B cell (primary cell): ENCODE data around the gene SLC37A1. TPM values are rescaled to one million over a fixed set of nuclear protein-coding genes. Genes with fewer than 3 reads are reported as not detected.

ENCODE experiments used
- ATAC-seq: fragments of 200-7000 bp; cut with Tn5 transposase; one replicate; pipeline ENCODE4 v1.10.0; 2021; ENCODE audit warnings: low read depth, mild to moderate bottlenecking, moderate number of reproducible peaks, moderate library complexity
- CTCF ChIA-PET: fragments of 350-600 bp; sonication (Branson Sonifier 250); formaldehyde crosslinking; loops from one replicate; lab custom pipeline; 2021; ENCODE audit warnings: antibody characterized with exemption, inconsistent platforms; lab: Charles Lee
- POLR2A ChIA-PET: fragments of 350-600 bp; sonication (Branson Sonifier 250); formaldehyde crosslinking; loops from one replicate; lab custom pipeline; 2021; ENCODE audit warnings: antibody characterized with exemption; lab: Charles Lee
- DNase-seq: peaks from one replicate; pipeline ENCODE4 v3.0.0; 2013
- H2AFZ ChIP-seq: 2 replicates; pipeline ENCODE4 v1.6.1; 2012; ENCODE audit warnings: mild to moderate bottlenecking, low read depth, low read length; ENCODE audit not compliant: insufficient read depth, poor library complexity, severe bottlenecking
- H3K27ac ChIP-seq, 2 donors: 1 replicate in 1 of 2; 2 replicates in 1 of 2; pipeline ENCODE4 v1.5.1; 2012 to 2013; ENCODE audit warnings: low read length in 2 of 2, mild to moderate bottlenecking in 2 of 2, moderate library complexity in 1 of 2
- H3K27me3 ChIP-seq, 4 experiments: fragments of 200-600 bp in 1 of 4; sonication (generic) in 1 of 4; replicated peaks in 1 of 4; 1 replicate in 2 of 4; 2 replicates in 2 of 4; pipeline versions ENCODE4 v1.6.1 to v1.7.0; 2013 to 2016; ENCODE audit warnings: low read length in 3 of 4, mild to moderate bottlenecking in 2 of 4, mixed read lengths in 1 of 4, moderate library complexity in 1 of 4; ENCODE audit not compliant: insufficient read depth in 4 of 4, control insufficient read depth in 3 of 4; ENCODE audit errors: control extremely low read depth in 1 of 4
- H3K36me3 ChIP-seq, 2 experiments: replicated peaks in 1 of 2; 1 replicate in 1 of 2; 2 replicates in 1 of 2; pipeline versions ENCODE4 v1.6.1 to v1.7.1; 2013; ENCODE audit warnings: low read length in 1 of 2; ENCODE audit not compliant: insufficient read depth in 2 of 2, control insufficient read depth in 1 of 2; ENCODE audit errors: control extremely low read depth in 1 of 2, extremely low read depth in 1 of 2
- H3K4me1 ChIP-seq, 2 donors: fragments of 200-600 bp in 1 of 2; sonication (generic) in 1 of 2; 1 replicate in 1 of 2; 2 replicates in 1 of 2; pipeline versions ENCODE4 v1.5.1 to v1.6.1; 2013 to 2017; ENCODE audit warnings: low read length in 2 of 2; ENCODE audit not compliant: control insufficient read depth in 2 of 2, insufficient read depth in 2 of 2
- H3K4me2 ChIP-seq: replicated peaks from 2 replicates; pipeline ENCODE3; 2012; ENCODE audit warnings: mild to moderate bottlenecking, low read depth, low read length; ENCODE audit not compliant: poor library complexity, severe bottlenecking
- H3K4me3 ChIP-seq, 5 experiments: fragments of 200-600 bp in 1 of 5; sonication (generic) in 1 of 5; 1 replicate in 3 of 5; 2 replicates in 2 of 5; pipeline versions ENCODE4 v1.5.1 to v1.7.0; 2011 to 2016; ENCODE audit warnings: low read length in 4 of 5, mild to moderate bottlenecking in 4 of 5, low read depth in 2 of 5, control low read depth in 1 of 5, moderate library complexity in 1 of 5; ENCODE audit not compliant: insufficient read depth in 1 of 5; ENCODE audit errors: control extremely low read depth in 1 of 5, extremely low read depth in 1 of 5
- H3K79me2 ChIP-seq: fragments of 200-600 bp; sonication (generic); one replicate; pipeline ENCODE4 v1.6.0; 2016; ENCODE audit warnings: low read length; ENCODE audit not compliant: control insufficient read depth, insufficient read depth
- H3K9ac ChIP-seq: fragments of 200-600 bp; sonication (generic); 2 replicates; pipeline ENCODE4 v1.6.1; 2017; ENCODE audit warnings: mild to moderate bottlenecking, low read length, moderate library complexity
- H3K9me3 ChIP-seq, 3 donors: one replicate each; pipeline versions ENCODE4 v1.6.1 to v1.7.1; 2013; ENCODE audit warnings: low read length in 2 of 3; ENCODE audit not compliant: control insufficient read depth in 2 of 3, insufficient read depth in 1 of 3; ENCODE audit errors: control extremely low read depth in 1 of 3
- H4K20me1 ChIP-seq: 2 replicates; pipeline ENCODE4 v1.6.0; 2012; ENCODE audit warnings: mild to moderate bottlenecking, low read length; ENCODE audit not compliant: insufficient read depth, control insufficient read depth, poor library complexity, severe bottlenecking
- H3K27ac Mint-ChIP-seq: one replicate; pipeline ENCODE4 v1.8.0; 2021; ENCODE audit warnings: mixed read lengths
- H3K27me3 Mint-ChIP-seq: one replicate; pipeline ENCODE4 v1.8.0; 2021; ENCODE audit warnings: mixed read lengths
- H3K4me1 Mint-ChIP-seq: one replicate; pipeline ENCODE4 v1.8.0; 2021; ENCODE audit warnings: mixed read lengths
- H3K4me3 Mint-ChIP-seq: one replicate; pipeline ENCODE4 v1.8.0; 2021; ENCODE audit warnings: mixed read lengths
- H3K9me3 Mint-ChIP-seq: one replicate; pipeline ENCODE4 v1.8.0; 2022; ENCODE audit warnings: mixed read lengths; ENCODE audit not compliant: insufficient read depth
- EZH2 ChIP-seq: IDR thresholded peaks from 2 replicates; pipeline ENCODE4 v1.6.1; 2012; ENCODE audit warnings: borderline replicate concordance, low read depth, mild to moderate bottlenecking, moderate library complexity, low read length; ENCODE audit not compliant: insufficient read depth, poor library complexity, severe bottlenecking
- WGBS: methylation state at CpG from one replicate; pipeline ENCODE4 v1.1.5; 2013; ENCODE audit warnings: missing lambda C conversion rate; ENCODE audit not compliant: insufficient coverage; 5-methylcytosine and 5-hydroxymethylcytosine counted together
- intact Hi-C: fragments of 100-400 bp; cut with micrococcal nuclease; formaldehyde crosslinking; loops from one replicate; pipeline ENCODE4 v1.10.0; 2022
- polyA plus RNA-seq: library from polyadenylated mRNA; depleted of rRNA; stranded (reverse); fragments of >200 nt; gene quantifications from 2 replicates; pipeline ENCODE4 v1.2.3, GENCODE V29; 2012
- total RNA-seq, 2 donors: library from RNA; stranded (reverse); fragments of 120-200 nt in 1 of 2; gene quantifications; 1 replicate in 1 of 2; 2 replicates in 1 of 2; pipeline versions ENCODE4 v1.2.3 to v1.2.4, GENCODE V29; 2013 to 2022
- TF ChIP-seq, protein P1 (sequence below): fragments of 200-600 bp; IDR thresholded peaks from one replicate; pipeline ENCODE4 v1.8.0; 2022; ENCODE audit warnings: antibody characterized with exemption, mild to moderate bottlenecking

Gene SLC37A1
- total and polyA plus RNA-seq, 2 donors (not counting 1 experiment from before 2014, with no cell fraction given): 38.1 to 60.2 TPM

- Histone ChIP-seq H3K79me2 (no peaks in the 10 kb centered on the region), H3K4me3 (no peak overlapping the region), H3K4me1 (peaks cover 6 to 54% of the 10 kb centered on the region in 2 donors), H3K27ac (no peak overlapping the region), H3K4me2 (no peak overlapping the region), H2AFZ (no peak overlapping the region), H3K36me3 (no peaks in the 10 kb centered on the region), H4K20me1 (no peaks in the 10 kb centered on the region), H3K9me3 (no peaks in the 10 kb centered on the region), H3K27me3 (peaks cover 0 to 21% (median 2%) of the 10 kb centered on the region in 4 experiments), H3K9ac (no peak overlapping the region)
- ChIA-PET CTCF (no interaction called here), POLR2A (no interaction called here)
- Mint-ChIP-seq H3K27me3 (peaks cover 21% of the 10 kb centered on the region), H3K4me3 (no peak overlapping the region), H3K9me3 (no peaks in the 10 kb centered on the region), H3K27ac (no peak overlapping the region), H3K4me1 (peaks cover 22% of the 10 kb centered on the region)
- intact Hi-C loops: no loop called here
- DNase-seq (no peak), ATAC-seq (no peak)
- WGBS: 100% methylated on average over 2 of the region's 7 CpGs
- TF ChIP-seq, protein P1, sequence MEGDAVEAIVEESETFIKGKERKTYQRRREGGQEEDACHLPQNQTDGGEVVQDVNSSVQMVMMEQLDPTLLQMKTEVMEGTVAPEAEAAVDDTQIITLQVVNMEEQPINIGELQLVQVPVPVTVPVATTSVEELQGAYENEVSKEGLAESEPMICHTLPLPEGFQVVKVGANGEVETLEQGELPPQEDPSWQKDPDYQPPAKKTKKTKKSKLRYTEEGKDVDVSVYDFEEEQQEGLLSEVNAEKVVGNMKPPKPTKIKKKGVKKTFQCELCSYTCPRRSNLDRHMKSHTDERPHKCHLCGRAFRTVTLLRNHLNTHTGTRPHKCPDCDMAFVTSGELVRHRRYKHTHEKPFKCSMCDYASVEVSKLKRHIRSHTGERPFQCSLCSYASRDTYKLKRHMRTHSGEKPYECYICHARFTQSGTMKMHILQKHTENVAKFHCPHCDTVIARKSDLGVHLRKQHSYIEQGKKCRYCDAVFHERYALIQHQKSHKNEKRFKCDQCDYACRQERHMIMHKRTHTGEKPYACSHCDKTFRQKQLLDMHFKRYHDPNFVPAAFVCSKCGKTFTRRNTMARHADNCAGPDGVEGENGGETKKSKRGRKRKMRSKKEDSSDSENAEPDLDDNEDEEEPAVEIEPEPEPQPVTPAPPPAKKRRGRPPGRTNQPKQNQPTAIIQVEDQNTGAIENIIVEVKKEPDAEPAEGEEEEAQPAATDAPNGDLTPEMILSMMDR: no peak
- no peak for TF ChIP-seq EZH2
These were observed 41.1 kb upstream of the SLC37A1 start for GRCh38 chr21:42472521-42472920.

GRCh38 chr21:42473498-42474042 lies 40.1 kb upstream of the SLC37A1 start:
- WGBS: 99% methylated on average over 7 of the region's 9 CpGs
- Mint-ChIP-seq H3K4me1 (peaks cover 18% of the 10 kb centered on the region), H3K27me3 (peaks cover 21% of the 10 kb centered on the region), H3K4me3 (no peak overlapping the region), H3K9me3 (no peaks in the 10 kb centered on the region), H3K27ac (no peak overlapping the region)
- Histone ChIP-seq H3K79me2 (no peaks in the 10 kb centered on the region), H3K4me1 (peaks cover 4 to 60% of the 10 kb centered on the region in 2 donors), H3K27me3 (peaks cover 0 to 20% (median 3%) of the 10 kb centered on the region in 4 experiments), H3K9ac (no peak overlapping the region), H3K27ac (no peak overlapping the region), H4K20me1 (no peaks in the 10 kb centered on the region), H3K4me3 (no peak overlapping the region), H3K4me2 (no peak overlapping the region), H3K9me3 (no peaks in the 10 kb centered on the region), H2AFZ (no peak overlapping the region), H3K36me3 (no peaks in the 10 kb centered on the region)
- DNase-seq (no peak), ATAC-seq (no peak)
- ChIA-PET POLR2A (no interaction called here), CTCF (no interaction called here)
- intact Hi-C loops: loop anchor here (2.0 kb wide), 1 partner anchor 13 kb away; no protein-coding TSS in a partner anchor
- no peak for TF ChIP-seq EZH2
- TF ChIP-seq, protein P1: no peak
